NCI-H1105 treated with DMSO at 0.1 percent for 48 hours (cell line): Measurements from ENCODE around the gene KBTBD12.
"Not testable (repeated sequence)": the region's sequence is repeated elsewhere in the genome, so short reads cannot be mapped to it uniquely, and the experiment has no call there.

Experiments
- DNase-seq: peaks from one replicate; lab custom pipeline; 2025; lab: John Stamatoyannopoulos, UW

The KBTBD12 gene

DNA sequence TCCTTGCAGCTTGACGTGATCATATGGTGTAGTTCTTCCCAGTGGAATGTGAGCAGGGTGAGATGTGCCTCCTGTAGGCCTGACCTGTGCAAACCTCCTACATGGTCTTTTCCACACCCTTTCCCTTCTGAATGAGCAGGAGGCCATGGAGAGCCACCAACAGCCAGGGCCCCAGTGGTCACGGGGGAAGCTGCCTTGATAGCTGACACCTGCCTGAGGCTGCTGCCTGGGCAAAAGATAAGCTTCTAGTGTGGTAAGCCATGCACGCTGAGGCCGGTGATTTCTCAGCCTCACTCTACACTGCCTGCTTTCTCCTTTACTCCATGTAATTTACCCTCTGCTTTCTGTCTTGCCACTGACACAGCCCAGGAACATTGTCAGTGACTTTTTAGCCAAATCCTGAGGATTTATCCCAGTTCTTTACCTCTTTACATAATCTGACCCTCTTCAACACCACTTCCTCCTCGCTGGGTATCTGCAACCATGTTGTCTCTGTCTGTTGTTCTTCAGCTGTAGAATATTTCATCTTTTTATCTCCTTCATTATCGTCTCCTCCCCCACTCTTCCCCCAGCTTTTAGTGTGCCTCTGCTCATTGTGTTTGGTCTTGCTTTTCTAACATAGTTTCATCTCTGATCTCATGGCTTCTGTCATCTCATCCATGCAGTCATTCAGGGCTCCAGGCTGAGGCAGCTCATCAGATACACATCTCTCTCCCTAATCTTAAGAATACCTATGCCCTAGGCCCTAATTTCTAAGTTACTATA, 11.2 kb upstream of the KBTBD12 start:
- DNase-seq = no peak

DNA sequence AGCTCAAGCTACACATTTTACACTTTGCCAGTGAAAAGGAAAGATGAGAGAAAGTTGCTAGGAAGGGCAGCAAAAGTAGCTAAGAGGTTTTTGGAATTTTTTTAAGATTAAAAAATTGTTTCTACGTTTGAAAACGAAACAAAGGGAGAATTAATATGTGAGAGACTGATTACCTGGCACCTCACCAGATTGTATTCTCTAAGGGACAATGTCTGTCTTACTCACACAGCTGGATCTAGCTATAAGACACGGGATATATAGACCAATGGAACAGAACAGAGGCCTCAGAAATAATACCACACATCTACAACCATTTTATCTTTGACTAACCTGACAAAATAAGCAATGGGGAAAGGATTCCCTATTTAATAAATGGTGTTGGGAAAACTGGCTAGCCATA, 9.5 kb upstream of the KBTBD12 start:
- no peak for DNase-seq

DNA sequence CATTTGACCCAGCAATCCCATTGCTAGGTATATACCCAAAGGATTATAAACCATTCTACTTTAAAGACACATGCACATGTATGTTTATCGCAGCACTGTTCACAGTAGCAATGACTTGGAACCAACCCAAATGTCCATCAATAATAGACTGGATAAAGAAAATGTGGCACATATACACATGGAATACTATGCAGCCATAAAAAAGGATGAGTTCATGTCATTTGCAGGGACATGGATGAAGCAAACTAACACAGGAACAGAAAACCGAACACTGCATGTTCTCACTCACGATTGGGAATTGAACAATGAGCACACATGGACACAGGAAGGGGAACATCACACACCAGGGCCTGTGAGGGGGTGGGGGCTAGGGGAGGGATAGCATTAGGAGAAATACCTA, 8.4 kb upstream of the KBTBD12 start:
- not testable (repeated sequence) for DNase-seq

DNA sequence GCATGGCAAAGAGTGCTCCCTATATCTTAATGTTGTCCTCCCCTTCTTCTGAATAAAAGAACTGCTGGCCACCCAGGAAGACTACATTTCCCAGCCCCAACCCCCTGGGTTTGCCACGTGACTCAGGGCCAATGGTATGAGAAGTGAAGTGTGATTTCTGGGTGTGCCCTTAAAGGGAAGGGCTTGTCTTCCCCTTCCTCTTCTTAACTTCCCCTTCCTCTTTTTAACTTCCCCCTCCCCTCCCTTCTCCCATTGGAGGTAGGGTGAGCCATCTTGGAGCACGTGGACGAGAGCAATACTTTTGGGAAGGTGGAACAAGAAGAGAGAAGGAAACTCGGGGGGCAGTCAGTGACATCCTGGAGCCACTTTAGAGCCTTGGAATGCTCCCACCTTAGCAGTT, 6.8 kb upstream of the KBTBD12 start:
- DNase-seq = no peak

DNA sequence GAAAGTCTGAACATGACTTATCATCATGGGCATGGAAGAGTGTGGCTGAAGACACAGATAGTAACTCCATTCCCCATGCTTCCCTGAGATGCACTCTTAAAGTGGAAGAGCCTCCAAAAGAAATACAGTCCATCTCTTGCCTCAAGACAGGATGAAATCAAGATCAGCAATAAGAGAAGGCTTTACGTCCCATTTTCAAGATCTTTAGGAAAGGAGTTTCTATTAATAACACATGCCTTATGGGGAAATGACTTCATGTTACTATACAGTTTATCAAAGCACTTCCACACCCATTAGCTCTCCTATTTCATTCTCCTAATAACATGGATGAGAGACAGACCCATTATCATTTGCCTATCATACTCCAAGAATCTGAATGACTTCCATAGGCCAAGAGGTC, 6.1 kb upstream of the KBTBD12 start:
- no peak for DNase-seq

DNA sequence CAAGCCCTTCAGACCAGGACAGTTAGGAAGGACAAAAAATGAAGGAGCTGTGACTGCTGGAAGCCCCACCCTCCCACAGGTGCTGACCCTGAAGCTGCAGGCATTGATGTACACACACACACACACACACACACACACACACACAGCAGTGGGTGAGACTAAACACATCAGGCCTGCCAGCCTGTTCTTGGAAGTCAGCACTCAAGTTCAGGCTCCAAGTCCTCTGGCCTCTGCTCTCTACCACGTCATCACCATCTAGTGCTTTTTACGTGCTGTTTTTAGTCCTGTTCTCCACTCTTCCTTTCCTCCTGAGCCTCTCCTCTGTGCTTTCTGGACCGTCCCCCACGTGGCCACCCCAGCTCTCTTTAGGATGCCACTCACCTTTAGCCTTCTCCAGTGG, 5.4 kb upstream of the KBTBD12 start:
- DNase-seq = no peak

DNA sequence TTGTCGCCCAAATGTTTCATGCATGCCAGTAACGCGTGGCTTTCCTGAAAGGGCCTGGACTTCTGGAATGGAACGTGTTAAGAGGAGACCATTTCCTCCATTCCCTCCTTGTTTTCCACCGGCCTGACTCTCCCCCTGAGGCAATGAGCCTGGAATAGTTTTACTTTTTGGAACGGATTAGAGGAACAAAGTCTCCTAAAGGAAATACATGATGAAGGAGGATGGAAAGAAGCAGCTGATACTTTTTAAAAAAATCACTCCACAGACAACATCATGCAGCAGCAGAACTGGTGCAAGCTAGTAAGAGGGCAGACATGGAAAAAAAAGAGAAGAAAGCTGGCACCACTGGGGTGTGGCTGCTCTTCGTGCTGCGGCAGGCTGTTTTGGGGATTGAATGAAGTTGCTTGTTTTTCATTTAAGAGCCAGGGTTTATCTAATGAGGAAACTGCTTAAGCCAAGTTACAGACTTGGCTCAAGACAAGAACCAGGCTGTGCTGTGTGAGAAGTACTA, 3.6 kb upstream of the KBTBD12 start:
- DNase-seq = no peak

DNA sequence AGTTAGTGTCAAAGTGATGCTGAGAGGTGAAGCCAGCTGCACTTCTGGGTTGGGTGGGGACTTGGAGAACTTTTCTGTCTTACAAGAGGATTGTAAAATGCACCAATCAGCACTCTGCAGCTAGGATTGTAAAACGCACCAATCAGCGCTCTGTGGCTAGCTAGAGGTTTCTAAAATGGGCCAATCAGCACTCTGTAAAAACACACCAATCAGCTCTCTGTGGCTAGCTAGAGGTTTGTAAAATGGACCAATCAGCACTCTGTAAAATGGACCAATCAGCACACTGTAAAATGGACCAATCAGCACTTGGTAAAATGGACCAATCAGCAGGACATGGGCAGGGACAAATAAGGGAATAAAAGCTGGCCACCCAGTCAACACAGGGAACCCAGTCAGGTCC, 1.2 kb upstream of the KBTBD12 start:
- DNase-seq = not testable (repeated sequence)

DNA sequence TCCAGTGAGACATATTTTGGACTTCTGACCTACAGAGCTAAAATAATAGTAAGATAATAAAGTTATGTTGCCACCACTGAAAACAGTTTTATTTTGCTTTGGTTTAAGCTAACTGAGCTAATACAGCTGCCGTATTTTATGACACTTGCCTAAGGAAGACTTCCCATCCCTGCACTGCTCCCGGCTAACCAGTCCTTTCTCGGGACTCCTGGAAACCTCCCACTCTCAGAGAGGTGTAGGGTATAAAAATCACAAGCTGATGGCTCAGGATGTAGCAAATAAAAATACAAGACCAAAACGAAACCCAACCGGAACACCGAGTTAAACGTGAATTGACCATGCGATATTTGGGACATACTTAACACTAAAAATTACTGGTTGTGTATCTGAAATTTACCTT, 448 bp upstream of the KBTBD12 start:
- no peak for DNase-seq

DNA sequence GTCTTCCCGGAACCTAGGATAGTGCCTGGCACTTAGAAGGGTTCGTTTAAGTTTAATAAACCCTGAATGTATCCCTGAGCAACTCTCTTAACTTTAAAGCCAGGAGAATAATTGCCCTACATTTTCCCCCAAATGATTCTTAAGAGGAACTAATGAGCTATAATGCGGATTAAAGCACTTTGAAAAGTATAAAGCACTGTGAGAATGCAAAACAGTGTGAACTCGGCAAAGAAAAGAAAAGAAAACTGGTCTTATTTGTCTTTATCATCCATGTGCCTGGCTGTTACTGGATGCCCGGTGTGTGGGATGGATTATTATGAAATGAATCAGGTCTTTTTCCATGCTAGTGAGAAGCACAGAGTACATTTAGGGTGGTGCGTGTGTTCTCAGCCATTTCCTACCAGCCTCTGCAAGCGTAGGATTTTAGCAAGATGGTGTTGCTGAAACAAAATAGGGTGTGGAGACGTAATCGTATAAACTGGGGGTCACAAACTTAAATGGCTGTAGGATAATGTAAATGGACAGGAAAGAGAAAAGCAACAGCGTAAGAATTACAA, 983 bp downstream of the KBTBD12 start:
- peak; percentile 81 for DNase-seq

DNA sequence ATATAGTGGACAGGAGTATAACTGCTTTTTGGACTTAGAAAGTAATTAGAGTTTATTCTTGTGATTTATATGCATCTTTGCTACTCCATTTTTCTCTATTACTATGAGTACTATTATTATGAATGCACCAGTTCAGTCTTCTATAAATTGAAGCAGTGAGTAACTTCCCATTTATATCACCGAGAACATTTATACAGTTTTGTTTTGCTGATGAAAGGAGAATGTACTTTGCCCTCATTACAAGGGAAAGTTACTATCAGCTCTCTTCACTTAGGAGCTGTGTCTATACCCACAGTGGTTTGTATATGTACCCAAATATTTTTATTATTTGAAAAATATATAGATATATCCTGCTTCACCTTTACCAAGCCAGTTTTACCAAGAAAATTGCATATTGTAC, 5.7 kb downstream of the KBTBD12 start:
- DNase-seq = no peak

DNA sequence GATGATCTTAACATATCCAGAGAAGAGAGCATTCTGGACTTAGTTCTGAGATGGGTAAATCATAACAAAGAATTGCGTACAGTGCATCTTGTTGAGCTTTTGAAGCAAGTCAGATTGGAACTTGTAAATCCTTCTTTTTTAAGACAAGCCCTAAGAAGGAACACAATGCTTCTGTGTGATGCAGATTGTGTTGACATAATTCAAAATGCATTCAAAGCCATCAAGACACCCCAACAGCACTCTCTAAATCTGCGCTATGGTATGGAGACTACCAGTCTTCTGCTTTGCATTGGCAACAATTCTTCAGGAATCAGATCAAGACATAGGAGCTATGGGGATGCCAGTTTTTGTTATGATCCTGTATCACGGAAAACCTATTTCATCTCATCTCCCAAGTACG, 8.6 kb downstream of the KBTBD12 start:
- DNase-seq = no peak

DNA sequence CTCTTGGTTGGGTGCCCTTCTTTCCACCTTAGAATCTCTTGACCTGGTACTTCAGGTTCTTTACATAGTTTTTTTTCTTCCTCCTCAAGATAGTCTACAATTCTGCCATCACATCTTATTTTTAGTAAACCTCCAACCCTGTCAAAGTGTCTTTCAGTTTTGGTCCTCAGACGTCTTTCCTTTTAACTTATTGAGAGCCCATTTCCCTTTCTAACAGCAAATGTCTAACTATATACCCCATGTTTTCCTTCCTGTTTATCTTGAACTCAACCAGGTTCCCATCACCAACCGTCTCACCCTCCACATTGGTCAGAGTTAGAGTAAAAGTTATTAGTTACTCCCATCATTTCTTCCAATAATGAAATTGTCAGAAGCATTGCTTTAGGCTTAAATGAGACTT, 10.4 kb downstream of the KBTBD12 start:
- no peak for DNase-seq

DNA sequence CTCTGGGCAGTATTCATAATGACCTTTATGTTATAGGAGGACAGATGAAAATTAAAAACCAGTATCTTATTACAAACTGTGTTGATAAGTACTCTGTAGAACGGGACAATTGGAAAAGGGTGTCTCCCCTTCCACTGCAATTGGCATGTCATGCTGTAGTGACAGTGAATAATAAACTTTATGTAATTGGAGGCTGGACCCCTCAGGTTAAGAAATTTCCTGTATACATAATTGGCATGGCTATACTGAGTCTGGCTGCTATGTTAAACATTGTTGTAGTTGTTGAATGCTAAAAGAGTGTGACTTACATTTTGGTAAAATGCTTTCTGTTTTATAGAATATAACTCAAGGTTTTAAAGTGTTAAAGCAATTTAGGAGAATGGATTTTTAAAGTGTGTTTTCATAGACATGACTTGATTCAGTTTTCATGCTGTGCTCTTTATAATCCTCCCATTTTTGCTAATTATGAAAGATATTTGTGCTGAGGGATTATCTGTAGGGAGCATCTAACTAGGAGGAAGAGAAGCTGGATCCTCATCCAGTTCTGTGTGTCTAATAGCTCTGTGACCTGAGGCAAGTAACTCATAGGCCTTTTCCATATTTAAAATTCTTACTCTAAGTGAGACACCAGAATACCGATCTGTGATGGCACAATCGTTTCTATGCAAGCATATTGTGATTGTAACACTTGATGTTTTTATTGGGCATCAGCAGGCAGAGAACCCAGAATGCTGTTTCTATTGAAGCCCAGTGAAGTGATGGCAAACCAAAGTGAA, 13.0 kb downstream of the KBTBD12 start:
- DNase-seq = no peak

DNA sequence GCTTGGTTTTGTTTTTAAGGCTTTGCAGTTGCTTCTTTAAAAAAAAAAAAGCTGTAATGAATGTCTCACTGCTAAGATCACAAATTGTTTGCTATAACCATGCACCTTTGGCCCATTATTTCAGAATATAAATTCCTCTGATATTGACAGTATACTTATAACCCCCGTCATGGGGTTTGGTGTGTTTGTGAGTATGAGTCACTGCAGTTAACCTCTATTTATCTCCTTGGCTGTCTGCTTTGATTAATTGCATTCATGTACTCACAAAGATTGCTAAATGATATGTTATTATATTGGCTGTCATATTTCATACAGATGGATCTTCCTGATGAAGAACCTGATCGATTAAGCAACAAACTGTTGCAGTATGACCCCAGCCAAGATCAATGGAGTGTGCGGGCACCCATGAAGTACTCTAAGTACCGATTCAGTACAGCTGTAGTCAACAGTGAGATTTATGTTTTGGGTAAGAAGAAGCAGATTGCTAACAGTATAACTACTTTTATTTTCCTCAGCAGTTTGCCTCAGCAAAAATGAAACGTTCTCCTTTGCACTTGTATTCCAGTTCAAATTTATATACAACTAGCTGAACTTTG, 14.9 kb downstream of the KBTBD12 start:
- DNase-seq = no peak

DNA sequence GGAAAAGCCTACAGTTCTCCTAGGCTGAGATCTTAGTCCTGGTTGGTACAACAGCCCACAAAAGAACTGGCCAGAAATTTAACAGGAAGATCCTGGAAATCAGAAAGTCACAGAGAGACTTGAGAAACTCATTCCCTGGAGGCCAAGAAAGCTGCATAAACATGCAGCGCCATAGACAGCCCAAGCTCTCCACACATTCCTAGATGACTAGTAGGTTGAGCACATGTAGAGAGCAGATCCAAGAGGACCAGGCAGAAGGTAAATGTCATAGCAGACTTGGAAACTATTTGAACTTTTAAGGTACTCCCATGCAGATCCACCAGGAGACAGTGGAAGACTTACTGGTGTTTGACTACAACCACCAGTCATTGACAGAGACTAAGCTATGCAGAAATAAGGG, 18.4 kb downstream of the KBTBD12 start:
- no peak for DNase-seq

DNA sequence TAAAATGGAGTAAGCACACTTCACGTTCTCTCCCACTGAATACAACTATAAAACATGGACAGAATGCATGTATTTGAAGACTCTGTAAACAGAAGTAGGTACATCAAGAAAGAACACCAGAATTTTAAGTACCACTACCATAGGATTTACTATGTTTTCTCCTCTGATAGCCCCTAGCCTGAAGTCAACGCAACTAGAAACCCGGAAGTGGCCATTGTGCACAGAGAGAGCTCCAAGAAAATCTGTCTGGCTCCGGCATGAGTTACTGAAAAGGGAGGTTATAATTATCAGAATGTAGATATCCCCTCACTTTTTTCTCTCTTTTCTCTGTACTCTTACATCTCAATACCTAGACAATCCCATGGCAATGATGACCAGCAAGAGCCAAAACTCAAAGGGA, 23.8 kb downstream of the KBTBD12 start:
- no peak for DNase-seq

DNA sequence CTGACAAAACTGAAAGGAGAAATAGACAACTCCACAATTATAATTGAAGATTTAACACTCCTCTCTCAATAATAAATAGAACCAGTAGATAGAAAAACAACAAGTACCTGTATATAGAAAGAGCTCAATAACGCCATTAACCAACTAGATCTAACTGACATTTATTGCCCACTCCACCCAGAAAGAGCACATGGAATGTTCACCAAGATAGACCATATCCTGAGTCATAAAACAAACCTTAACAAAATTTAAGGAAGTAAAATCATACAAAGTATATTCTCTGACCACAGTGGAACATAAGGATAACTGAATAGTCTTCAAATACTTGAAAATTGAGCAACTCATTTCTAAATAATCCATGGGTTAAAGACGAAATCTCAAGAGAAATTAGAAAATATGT, 25.1 kb downstream of the KBTBD12 start:
- DNase-seq = no peak

DNA sequence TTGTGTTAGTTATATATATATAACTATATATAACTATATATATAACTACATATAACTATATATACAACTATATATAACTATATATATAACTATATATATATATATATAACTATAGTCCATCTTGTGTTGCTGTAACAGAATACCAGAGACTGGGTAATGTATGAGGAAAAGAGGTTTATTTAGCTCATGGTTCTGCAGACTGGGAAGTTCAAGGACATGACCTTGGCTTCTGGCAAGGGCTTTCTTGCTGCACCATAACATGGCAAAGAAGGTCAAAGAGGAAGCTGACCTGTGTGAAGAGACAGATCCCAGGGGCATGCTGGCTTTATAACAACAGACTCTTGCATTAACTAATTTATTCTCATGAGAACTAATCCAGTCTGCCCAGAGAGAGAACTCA, 27.6 kb downstream of the KBTBD12 start:
- DNase-seq = no peak

DNA sequence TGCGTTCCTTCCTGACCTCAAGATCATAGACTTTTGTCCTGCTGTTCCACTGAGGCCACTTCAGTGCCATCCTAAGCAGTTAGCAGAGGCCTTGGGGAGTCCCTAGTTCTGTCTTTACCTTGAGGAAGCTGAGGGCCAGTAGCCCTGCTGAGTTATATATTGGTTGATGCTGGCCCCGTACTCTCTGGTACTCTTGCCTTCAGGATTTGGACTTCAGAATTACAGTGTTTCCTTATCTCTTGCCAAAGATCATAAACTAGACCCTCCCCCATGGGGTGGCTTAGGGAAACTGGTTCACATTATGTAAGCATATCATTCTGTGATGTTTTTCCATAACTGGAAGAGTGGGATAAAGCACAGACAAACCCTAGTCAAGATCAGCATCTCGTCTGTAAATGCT, 33.2 kb downstream of the KBTBD12 start:
- DNase-seq = no peak

DNA sequence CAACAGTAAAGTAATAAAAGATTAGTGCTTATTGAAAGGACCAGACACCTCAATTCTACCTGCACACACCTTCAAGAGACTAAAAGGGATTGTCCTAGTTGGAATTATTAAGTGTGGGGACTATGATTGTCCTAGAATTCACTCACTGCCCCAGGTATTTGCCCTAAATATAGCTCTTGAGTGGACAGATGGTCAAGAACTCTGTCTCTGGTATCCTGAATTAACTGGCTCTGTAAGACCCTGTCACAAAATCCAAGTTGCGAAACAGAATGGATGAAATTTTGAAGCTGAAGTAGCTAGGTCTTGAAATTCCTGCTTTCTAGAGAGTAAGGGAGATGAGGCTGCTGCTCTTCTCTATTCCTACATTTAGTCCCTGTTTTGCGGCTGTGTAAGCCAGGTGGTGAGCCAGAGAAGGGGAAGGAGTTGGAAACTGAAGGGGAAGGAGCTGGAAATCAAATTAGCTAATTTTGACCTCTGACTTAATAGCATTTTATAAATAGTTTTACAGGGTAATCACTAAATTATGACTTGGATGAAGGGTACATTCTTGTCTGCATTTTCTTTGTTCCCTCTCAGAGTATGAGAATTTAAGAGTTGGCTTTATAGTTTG, 34.5 kb downstream of the KBTBD12 start:
- DNase-seq = no peak

DNA sequence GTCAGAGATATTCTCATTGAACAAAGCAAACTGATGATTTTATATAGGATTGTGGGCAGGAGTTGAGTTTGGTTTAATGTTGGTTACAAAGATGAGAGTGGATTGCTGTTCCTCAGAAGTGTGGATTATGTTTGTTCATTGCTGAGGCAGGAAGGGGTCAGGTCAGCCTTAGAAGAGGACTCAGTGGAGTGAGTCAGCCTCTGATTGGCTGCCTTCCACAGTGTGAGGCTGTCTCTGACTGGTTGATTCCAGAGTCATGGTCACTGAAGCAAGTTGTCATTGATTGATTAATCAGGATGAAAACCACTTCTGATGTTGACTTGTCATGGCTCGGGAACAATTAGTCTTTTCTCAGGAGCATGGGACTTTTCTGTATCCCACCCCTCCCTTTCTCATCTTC, 36.2 kb downstream of the KBTBD12 start:
- DNase-seq = no peak
